Stimulated activated CD4-positive, alpha-beta T cell treated with anti-CD3 and anti-CD28 coated beads, Interleukin-1b, Interleukin-23, amount 100 ng/mL, for 4 hours (primary cell): ENCODE results near the gene RIPOR1.

ENCODE experiments used
- DNase-seq, 2 donors: peaks; one replicate each; pipeline ENCODE4 v3.0.0-alpha.2; 2020; ENCODE audit warnings: low read depth in 2 of 2

RIPOR1 gene

DNA sequence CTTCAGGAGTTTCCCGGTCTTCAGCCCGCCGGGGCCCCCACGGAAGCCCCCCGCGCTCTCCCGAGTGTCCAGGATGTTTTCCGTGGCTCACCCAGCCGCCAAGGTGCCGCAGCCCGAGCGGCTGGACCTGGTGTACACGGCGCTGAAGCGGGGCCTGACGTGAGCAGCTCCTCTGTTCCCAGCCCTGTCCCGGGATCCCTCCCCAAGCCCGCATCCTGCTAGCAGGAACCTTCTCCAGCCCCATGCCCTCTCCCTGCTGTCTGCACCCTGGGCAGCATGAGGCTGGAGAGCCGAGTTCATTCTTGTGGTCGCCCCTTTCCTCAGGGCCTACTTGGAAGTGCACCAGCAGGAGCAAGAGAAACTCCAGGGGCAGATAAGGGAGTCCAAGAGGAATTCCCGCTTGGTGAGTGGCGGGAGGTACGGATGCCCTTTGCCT lies 10.1 kb downstream of the RIPOR1 start:
- DNase-seq: no peak

DNA sequence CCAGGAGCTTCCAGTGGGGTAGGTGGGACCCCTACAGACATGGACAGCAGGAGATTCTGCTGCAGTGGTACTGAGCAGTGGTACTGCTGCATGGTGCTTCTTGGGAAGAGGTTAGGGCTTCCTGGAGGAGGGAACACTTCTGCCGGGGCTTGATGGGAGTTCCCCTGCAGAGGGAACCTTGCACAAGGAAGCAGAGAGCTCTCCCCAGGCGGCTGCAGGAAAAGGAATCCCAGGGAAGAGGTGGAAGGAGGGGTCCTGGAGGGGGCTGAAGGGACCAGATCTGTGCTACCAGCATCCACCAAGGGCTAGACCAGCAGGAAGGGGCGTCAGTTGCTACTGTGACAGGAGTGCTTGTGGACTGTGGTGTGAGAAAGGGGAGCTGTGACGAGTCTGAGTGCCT lies 10.6 kb downstream of the RIPOR1 start:
- no peak for DNase-seq

DNA sequence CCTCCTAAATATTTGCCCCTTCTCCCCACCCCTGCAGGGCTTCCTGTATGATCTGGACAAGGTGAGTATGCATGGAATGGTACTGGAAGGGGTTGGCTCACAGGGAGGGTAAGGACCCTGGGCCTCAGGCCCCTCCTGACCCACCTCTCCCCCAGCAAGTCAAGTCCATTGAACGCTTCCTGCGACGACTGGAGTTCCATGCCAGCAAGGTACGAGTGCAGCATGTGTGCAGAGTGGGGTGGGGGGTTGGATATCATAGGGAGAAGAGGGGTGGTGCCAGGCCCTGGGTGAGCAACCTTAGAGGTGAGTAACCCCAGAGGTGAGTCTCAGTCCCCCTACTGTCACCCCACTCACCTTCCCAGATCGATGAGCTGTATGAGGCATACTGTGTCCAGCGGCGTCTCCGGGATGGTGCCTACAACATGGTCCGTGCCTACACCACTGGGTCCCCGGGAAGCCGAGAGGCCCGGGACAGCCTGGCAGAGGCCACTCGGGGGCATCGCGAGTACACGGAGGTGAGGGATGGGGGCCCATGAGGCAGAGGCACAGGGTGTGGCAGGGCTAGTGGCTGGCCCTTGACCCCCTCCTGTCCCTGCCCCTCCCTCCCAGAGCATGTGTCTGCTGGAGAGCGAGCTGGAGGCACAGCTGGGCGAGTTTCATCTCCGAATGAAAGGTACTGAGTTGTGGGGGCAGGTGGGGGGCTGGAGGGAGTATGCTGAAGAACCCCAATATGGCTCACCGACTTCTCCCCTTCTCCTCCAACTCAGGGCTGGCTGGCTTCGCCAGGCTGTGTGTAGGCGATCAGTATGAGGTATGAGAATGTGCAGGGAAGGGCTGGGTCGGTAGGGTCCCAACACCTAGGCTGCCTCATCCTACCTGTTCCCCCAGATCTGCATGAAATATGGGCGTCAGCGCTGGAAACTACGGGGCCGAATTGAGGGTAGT lies 11.3 kb downstream of the RIPOR1 start:
- DNase-seq: no peak

DNA sequence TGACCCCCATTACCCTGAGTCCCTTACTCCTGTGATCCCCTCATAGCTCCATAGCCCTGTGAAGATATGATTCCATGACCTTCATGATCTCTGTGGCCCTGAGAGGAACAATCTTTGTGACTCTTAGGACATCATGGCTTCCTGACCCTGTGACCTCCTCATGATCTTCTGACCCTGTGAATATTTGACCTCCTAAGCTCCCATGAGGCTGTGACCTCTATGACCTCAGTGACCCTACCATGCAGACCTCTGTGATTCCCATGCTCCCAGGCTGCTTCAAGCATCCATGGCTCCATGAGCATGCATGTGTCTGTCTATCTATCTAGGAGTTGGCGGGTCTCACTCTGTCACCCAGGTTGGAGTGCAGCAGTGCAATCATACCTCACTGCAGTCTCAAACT lies 12.1 kb downstream of the RIPOR1 start:
- DNase-seq: no peak

DNA sequence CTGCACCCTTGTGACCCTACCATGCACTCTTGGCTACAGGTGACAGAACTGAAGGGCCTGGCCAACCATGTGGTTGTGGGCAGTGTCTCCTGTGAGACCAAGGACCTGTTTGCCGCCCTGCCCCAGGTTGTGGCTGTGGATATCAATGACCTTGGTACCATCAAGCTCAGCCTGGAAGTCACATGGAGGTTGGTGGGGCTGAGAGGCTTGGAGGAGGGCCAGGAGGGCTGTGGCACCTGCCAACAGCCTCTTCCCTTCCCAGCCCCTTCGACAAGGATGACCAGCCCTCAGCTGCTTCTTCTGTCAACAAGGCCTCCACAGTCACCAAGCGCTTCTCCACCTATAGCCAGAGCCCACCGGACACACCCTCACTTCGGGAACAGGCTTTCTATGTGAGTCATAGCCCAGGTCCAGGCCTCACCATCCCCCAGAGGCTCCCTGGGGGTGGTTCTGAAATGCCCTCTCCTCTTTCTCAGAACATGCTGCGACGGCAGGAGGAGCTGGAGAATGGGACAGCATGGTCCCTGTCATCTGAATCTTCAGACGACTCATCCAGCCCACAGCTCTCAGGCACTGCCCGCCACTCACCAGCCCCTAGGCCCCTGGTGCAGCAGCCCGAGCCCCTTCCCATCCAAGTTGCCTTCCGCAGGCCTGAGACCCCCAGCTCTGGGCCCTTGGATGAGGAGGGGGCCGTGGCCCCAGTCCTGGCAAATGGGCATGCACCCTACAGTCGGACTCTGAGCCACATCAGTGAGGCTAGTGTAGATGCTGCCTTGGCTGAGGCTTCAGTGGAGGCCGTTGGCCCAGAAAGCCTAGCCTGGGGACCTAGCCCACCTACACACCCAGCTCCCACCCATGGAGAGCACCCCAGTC lies 13.0 kb downstream of the RIPOR1 start:
- no peak for DNase-seq

DNA sequence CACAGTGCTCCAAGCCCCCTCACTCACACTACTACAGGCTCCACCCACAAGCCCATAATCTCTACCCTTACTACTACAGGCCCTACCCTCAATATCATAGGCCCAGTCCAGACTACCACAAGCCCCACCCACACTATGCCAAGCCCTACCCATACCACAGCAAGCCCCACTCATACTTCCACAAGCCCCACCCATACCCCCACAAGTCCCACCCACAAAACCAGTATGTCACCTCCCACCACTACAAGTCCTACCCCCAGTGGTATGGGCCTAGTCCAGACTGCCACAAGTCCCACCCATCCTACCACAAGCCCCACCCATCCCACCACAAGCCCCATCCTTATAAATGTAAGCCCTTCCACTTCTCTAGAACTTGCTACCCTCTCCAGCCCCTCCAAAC lies 13.8 kb downstream of the RIPOR1 start:
- peak in 1 of 2 donors; percentile 31 for DNase-seq

DNA sequence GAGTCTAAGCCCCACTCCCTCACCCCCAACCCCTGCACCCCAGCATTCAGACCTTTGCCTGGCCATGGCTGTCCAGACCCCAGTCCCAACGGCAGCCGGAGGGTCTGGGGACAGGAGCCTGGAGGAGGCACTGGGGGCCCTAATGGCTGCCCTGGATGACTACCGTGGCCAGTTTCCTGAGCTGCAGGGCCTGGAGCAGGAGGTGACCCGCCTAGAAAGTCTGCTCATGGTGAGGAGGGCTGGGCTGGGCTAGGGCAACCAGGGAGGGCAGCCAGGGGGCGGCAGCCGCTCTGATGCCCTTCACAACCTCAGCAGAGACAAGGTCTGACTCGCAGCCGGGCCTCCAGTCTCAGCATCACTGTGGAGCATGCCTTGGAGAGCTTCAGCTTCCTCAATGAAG lies 14.4 kb downstream of the RIPOR1 start:
- DNase-seq: no peak

DNA sequence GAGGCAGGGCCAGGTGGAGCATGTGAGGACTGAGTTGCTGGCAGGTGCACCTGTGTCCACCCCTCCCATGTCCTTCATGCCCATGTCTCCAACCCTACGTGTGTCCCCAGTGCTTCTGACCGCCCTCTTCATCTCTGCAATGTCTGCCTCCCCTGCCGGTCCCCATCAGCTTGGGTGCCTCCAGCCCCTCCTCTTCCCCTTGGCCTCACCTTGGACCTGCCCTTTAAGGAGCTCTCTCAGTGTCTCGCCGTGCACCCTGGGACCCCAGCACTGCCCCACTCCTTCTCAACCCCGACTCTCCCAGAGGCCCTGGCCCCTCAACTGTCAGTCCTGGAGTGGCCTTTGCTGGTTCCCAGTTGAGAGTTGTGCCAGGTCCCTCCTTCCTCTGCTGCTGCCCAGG lies 15.0 kb downstream of the RIPOR1 start:
- DNase-seq: no peak

DNA sequence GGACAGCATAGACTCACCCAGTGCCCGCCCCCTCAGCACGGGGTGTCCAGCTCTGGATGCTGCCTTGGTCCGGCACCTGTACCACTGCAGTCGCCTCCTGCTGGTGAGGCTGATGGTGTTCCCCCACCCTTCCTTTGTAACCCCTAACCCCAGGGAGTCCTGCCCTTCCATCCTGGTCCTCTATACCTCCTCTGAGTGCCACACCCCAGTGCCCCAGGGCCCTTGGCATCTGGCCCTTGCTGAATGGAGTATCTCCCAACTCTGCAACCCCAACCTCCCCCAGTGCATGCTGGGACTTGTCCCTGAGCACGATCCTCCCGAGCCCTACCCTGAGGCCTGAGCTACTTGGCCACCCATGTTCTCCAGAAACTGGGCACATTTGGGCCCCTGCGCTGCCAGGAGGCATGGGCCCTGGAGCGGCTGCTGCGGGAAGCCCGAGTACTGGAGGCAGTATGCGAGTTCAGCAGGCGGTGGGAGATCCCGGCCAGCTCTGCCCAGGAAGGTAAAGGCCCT lies 15.8 kb downstream of the RIPOR1 start:
- no peak for DNase-seq

DNA sequence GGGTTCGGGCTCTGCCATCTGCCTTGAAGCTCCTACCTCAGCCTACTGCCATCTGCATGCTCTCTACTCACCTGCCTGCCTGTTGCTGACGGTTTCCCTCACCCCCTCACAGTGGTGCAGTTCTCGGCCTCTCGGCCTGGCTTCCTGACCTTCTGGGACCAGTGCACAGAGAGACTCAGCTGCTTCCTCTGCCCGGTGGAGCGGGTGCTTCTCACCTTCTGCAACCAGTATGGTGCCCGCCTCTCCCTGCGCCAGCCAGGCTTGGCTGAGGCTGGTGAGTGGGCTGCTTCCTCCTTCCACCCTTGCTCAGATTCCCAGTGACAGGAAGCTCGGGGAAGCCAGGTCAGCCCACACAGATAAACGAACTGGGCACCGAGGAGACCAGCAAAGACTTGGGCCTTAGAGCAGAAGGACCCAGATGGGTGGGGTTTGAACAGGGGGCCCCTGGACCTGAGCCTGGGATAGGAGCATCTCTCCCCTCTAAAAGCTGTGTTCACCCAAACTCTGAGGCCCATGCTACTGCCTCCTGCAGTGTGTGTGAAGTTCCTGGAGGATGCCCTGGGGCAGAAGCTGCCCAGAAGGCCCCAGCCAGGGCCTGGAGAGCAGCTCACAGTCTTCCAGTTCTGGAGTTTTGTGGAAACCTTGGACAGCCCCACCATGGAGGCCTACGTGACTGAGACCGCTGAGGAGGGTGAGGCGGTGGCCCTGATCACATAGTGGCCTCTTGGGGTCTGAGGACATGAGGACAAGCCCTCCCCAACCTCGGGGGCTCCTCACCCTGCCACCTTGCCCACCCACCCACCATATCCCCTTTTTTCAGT lies 16.4 kb downstream of the RIPOR1 start:
- DNase-seq: no peak

DNA sequence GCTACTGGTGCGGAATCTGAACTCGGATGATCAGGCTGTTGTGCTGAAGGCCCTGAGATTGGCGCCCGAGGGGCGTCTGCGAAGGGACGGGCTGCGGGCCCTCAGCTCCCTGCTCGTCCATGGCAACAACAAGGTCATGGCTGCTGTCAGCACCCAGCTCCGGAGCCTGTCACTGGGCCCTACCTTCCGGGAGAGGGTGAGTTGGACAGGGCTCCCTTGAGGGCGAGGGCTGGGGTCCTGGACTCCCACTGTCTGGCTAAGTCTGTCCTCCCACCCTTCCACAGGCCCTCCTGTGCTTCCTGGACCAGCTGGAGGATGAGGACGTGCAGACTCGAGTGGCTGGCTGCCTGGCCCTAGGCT lies 17.0 kb downstream of the RIPOR1 start:
- no peak for DNase-seq

DNA sequence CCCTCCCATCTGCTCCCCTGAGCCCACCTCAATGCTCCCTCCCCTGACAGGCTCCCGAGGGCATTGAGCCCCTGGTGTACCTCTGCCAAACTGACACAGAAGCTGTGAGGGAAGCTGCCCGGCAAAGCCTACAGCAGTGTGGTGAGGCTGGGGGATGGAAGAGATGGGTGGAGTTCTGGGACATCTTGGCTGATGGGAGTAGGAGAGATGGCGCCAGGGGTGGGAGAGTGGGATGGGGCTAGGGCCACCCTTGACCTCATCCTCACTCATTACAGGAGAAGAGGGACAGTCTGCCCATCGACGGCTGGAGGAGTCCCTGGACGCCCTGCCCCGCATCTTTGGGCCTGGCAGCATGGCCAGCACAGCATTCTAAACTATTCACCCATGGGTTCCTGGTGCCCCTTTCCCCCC lies 17.5 kb downstream of the RIPOR1 start:
- no peak for DNase-seq

DNA sequence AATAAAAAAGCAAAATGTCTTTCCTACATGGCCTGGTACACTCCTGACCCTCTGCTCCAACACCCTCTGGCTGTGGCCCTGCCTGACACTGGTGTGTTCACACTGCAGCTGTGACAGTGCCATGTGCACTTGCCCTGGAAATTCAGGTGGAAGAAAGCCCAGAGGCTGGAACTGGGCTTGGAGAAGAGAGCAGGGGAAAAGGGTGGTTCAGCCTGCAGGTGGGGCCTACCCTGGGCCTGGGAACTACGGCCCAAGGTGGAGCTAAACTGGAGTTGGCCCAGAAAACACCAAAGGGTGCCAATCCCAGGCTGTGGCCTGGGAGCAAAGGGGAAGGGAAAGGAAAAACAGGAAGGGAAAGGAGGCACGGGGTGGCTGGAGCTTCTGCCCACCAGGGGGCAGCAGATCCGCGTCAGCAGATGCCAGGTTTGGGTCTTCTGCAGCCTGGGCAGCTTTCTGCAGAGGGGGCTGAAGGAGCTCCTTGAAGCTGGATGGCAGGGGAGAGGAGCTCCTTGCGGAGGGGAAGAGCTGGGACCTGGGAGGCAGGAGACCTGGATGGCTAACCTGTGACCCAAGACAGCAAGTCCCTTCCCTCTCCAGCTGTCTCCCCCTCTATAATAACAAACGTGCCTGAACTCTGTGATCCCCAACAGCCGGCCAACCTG lies 18.3 kb downstream of the RIPOR1 start:
- DNase-seq: peak; percentile 67 to 72

DNA sequence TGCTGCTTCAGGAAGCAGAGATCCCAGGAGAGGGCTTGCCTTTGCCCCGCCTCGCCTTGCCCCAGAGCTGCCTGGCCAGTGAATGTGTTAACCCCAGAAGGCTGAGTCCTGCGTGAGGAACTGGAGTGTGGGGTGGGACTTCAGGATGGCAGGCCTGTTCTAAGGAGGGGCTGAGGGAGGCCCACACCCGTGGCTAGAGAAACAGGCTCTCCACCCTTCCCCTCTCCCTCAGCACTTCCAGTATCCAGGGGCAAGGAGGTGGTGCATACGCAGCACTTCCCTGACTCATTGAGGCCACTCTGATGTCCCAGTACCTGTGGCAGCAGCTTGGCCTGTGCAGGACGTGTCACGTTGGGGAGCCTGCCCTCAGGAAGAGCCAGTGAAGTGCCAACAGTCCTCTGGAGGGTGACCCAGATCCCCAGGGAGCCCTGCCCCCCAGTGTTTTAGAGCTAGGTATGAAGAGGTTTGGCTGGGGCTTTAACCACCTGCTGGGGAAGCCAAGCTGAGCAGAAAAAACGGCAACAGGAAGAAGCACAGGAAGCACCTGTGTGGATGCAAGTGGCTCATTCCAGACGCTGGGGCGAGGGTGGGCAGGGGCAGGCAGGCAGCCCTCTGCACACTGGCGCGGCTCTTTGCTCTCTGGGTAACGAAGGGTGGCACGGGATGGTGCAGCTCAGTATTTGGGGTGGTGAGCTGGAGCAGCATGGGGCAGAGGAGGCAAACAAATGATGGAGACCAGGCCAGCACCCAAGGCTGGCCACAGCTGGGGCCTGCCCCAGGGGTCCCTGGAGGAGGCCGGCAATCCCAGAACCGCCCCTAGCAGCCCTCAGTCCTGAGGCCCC lies 19.0 kb downstream of the RIPOR1 start:
- no peak for DNase-seq

DNA sequence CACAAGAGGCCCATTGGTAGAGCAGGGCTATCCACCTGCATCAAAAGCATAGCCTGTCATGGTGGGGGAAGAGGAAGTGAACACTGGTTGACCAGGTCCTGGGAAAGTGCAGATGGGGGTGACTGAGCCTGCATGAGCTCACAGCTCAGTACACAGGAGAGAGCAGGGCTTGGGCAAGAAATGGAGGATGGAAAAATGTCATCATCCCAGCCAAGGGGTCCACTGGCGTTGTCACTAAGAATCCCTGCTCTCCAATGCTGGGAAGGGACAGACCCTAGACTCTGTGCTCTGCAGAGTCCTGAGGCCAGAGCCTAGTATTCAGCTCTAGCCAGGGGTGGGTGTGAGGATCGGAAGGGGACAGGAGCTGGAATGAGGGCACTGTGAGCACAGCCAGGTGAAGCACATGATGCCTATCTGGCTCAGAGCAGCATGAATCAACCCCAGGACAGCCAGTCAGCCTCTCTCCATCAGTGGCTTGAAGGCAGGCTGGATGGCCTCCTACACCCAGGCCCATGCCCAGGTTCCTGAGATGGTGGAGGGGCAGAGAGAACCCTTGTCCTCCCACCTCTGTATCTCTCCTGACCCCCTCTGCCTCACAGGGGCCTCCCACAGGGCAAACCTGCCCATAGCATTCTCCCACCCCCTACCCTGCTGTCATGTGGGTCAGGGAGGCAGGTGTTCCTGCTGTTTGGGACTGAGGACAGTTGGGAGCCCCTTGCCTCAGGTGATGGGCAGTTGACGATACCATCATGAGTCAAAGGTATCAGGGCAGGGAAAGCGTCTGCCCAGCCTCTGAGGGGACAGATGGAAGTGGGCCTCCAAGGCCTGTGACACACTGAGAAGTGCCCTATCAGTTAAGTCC lies 19.9 kb downstream of the RIPOR1 start:
- no peak for DNase-seq

DNA sequence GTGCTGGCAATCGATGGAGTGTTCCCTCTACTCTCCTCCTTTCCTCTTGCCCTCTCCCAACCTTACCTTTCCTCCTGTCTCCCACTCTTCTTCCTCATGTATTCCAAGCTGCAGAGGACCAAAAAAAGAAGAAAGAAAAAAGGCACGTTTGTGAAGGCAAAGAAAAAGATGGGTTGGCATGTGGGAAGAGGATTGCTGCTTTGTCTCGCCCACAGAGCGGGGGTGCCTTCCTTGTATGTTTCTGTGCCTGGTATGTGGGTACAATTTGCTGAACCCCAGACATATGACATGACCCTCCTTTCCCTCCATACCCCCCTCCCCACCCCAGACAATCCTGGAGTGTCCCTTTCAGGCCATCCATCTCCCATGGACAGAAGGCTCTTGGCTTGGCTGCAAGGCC lies 20.6 kb downstream of the RIPOR1 start:
- DNase-seq: no peak

DNA sequence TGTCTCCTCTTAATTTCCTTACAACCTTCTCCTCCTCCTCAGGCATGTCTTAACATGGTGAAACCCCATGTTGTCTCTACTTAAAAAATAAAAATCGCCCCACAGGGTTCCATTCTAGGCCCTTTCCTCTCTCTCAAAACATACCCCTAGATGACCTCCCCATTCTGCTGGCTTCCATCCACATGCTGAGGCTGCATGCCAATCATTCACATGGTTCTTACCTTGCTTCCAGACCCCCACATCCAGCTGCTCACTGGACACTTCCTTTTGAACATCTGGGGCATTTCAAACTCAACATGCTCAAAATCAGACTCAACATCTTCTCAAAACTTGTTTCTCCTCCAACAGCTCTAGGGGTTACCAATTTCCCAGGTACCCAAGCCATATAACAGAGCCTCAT lies 21.3 kb downstream of the RIPOR1 start:
- no peak for DNase-seq

DNA sequence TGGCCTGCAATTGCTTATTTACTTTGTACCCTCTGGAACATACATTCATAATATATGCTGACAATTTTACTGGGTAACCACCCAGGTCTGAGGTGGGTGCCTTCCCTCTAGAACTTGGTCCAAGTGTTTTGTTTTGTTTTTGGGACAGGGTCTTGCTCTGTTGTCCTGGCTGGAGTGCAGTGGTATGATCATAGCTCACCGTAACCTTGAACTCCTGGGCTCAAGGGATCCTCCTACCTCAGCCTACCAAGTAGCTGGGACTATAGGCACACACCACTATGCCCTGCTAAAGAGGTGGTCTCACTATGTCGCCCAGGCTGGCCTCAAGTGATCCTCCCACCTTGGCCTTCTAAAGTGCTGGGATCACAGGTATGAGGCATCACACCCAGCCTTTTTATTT lies 22.5 kb downstream of the RIPOR1 start:
- DNase-seq: no peak

DNA sequence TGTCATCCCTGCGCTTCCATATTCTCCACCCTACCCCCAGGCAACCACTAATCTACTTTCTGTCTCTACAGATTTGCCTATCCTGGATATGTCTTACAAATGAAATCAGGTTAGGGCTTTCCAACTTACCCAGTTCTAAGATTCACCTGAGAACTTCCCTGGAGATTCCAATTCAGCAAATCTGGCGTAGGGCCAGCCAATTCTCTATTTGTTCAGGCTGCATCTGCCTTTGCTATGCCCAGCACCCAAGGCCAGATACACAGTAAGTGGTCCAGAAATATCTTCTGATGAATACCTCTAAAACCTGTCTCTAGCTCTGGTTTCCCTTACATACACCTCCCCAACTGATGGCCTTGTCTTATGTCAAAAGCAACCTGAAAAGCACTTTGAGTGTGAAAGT lies 23.3 kb downstream of the RIPOR1 start:
- DNase-seq: no peak
